NCI-H1417 treated with DMSO at 0.1 percent for 48 hours (cell line): ENCODE data around the gene BOLA3.
"Not testable (repeated sequence)": the region's sequence is repeated elsewhere in the genome, so short reads cannot be mapped to it uniquely, and the experiment has no call there.

Experiments used
- DNase-seq: peaks from one replicate; lab custom pipeline; 2025; lab: John Stamatoyannopoulos, UW

Gene BOLA3

GRCh38 chr2:74101574-74102300, 46.0 kb downstream of the BOLA3 start:
- DNase-seq = no peak

DNA sequence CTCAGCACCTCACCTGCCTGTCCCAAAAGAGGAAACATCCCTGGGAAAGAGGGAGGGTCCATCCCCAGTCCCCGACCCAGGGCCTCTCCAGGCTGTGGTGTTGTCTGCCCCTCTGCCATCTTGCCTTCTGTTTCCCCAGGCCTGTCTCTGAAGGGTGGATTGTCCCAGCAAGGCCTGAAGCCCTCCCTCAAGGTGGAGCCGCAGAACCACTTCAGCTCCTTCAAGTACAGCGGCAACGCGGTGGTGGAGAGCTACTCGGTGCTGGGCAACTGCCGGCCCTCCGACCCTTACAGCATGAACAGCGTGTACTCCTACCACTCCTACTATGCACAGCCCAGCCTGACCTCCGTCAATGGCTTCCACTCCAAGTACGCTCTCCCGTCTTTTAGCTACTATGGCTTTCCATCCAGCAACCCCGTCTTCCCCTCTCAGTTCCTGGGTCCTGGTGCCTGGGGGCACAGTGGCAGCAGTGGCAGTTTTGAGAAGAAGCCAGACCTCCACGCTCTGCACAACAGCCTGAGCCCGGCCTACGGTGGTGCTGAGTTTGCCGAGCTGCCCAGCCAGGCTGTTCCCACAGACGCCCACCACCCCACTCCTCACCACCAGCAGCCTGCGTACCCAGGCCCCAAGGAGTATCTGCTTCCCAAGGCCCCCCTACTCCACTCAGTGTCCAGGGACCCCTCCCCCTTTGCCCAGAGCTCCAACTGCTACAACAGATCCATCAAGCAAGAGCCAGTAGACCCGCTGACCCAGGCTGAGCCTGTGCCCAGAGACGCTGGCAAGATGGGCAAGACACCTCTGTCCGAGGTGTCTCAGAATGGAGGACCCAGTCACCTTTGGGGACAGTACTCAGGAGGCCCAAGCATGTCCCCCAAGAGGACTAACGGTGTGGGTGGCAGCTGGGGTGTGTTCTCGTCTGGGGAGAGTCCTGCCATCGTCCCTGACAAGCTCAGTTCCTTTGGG, 47.2 kb downstream of the BOLA3 start:
- no peak for DNase-seq

- no peak for DNase-seq
Measured at GRCh38 chr2:74099835-74100234, 47.9 kb downstream of the BOLA3 start.

- no peak for DNase-seq
Measured at GRCh38 chr2:74099271-74099670, 48.4 kb downstream of the BOLA3 start.

GRCh38 chr2:74097574-74097973, 50.1 kb downstream of the BOLA3 start:
- DNase-seq = no peak

DNA sequence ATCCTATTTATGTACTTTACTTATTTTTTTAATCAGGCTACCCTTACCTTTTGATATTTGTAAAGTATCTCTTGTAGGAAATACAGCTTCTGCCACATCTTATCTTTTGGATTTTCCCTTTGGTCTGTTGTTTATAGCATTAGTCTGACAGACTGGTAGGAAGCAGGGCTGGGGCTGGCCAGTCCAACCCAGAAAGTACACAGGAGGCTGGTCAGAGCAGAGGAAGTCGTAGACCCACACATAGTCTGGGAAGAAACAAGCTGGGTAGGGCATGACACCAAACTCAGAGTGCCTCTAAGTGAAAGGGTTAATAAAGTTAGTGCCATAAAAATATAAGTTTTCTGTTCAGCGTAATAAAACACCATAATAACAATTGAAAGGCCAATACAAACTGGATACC, 51.7 kb downstream of the BOLA3 start:
- DNase-seq = no peak

GRCh38 chr2:74095632-74096031, 52.1 kb downstream of the BOLA3 start:
- no peak for DNase-seq

DNA sequence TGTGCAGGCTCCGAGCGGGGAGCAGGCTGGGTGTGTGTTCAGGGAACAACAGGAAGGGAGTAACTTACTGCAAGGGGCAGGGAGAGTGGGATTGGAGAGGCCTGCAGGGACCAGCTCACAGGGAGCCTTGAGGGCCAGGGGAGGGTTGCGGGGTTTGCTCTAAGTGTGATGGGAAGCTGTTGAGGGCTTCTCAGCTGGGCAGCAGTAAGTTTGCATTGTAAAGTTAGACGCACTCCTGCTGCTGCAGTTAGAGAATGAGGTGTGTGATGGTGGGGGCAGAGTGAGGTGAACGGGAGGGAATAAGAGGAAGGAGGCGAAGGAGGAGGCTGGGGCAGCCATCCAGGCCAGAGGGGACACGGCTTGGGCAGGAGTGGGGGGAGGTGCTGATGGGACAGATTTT, 53.4 kb downstream of the BOLA3 start:
- DNase-seq = no peak

- no peak for DNase-seq
Measured at GRCh38 chr2:74093840-74094239, 53.9 kb downstream of the BOLA3 start.

DNA sequence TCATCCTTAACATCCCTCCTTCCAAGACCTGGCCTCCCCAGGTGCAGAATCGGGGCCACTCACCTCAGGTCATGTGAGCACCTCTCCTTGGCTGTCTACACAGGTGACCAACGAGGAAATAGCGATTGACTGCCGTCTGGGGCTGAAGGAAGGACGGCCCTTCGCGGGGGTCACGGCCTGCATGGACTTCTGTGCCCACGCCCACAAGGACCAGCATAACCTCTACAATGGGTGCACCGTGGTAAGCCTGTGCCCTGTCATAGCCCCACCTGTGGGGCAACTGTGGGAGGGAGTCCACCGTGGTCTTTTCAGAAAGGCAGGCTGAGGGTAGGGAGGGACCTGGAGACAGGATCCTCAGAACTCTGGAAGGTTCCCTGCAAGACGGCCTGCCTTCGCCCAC, 54.3 kb downstream of the BOLA3 start:
- no peak for DNase-seq

GRCh38 chr2:74092275-74092674, 55.4 kb downstream of the BOLA3 start:
- no peak for DNase-seq

- DNase-seq = no peak
Measured at GRCh38 chr2:74091391-74091790, 56.3 kb downstream of the BOLA3 start.

GRCh38 chr2:74089816-74090745, 57.6 kb downstream of the BOLA3 start:
- DNase-seq = no peak

DNA sequence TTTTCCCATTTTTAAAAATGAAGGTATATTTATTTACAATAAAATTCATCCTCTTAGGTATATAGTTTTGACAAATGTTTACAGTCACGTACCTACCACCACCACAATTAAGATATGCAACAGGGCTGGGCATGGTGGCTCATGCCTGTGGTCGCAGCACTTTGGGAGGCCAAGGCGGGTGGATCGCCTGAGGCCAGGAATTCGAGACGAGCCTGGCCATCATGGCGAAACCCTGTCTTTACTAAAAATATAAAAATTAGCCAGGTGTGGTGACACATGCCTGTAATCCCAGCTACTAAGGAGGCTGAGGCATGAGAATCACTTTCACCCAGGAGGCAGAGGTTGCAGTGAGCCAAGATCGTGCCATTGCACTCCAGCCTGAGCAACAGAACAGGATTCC, 59.0 kb downstream of the BOLA3 start:
- not testable (repeated sequence) for DNase-seq

- DNase-seq = no peak
Measured at GRCh38 chr2:74087696-74088095, 60.0 kb downstream of the BOLA3 start.

GRCh38 chr2:74086021-74086420, 61.7 kb downstream of the BOLA3 start:
- no peak for DNase-seq
